Motor neuron (in vitro differentiated cells): ENCODE measurements around the gene LIPJ. TPM values are rescaled to one million over a fixed set of nuclear protein-coding genes. Genes with fewer than 3 reads are reported as not detected.

Source experiments
- ATAC-seq, 8 experiments: fragments of 200-7000 bp; cut with Tn5 transposase; replicated peaks in 6 of 8; 2 replicates each; pipeline ENCODE4 v1.8.0; 2021; ENCODE audit warnings: mild to moderate bottlenecking in 8 of 8, moderate library complexity in 8 of 8
- H3K27ac ChIP-seq, 2 donors: fragments of 250-450 bp; sonication (Bioruptor Pico); 2 replicates each; pipeline ENCODE4 v1.9.0; 2021; ENCODE audit warnings: antibody characterized with exemption in 2 of 2, mild to moderate bottlenecking in 2 of 2, moderate library complexity in 1 of 2
- H3K4me1 ChIP-seq, 2 donors: fragments of 250-450 bp; sonication (Bioruptor Pico); replicated peaks in 1 of 2; 2 replicates each; pipeline ENCODE4 v1.6.1; 2021; ENCODE audit warnings: antibody characterized with exemption in 2 of 2, mild to moderate bottlenecking in 2 of 2, moderate library complexity in 1 of 2
- H3K4me3 ChIP-seq, 5 donors: fragments of 250-450 bp; sonication (Bioruptor Pico); 2 replicates each; pipeline ENCODE4 v1.9.0; 2021; ENCODE audit warnings: antibody characterized with exemption in 5 of 5, mild to moderate bottlenecking in 5 of 5, moderate library complexity in 4 of 5
- WGBS, 10 experiments: fragments of 450-650 bp; shearing (Covaris generic); methylation state at CpG; one replicate each; pipeline ENCODE4 v1.0.0; 2022; 5-methylcytosine and 5-hydroxymethylcytosine counted together
- in situ Hi-C, 9 experiments: fragments of 400-800 bp; cut with MboI; loops; one replicate each; pipeline ENCODE4 v1.15.0; 2021; ENCODE audit warnings: low sequenced_read_pairs in 9 of 9, low pct_unique_long_range_greater_than_20kb in 2 of 9; ENCODE audit not compliant: unreplicated experiment in 9 of 9
- total RNA-seq, 8 experiments: library from RNA; unstranded; fragments of 300-600 nt; gene quantifications; 2 replicates each; pipeline versions ENCODE4 v1.2.3 to v1.2.4, GENCODE V29; 2022

LIPJ gene
- total RNA-seq, 8 experiments from 2014 or later, result 0.05 to 0.47 (median 0.08) TPM; not detected in 3

GRCh38 chr10:88652616-88653015 is 66.1 kb downstream of the LIPJ start:
- in situ Hi-C loops, result no loop called here
- Histone ChIP-seq H3K27ac (no peak overlapping the region), H3K4me1 (no peaks in the 10 kb centered on the region), H3K4me3 (no peak overlapping the region)
- no peak for ATAC-seq
- 58 to 100% (median 80%) methylated on average over 1 to 2 of the region's 2 CpGs; no CpG with 5 or more reads in 1 of the 10 experiments for WGBS, 10 experiments

Other genes with a start within 250 kb of the LIPJ start
- gene RNLS, start 3.4 kb upstream of the LIPJ start, total RNA-seq, result 10 to 100 TPM in 1 of 8 experiments, 1 to 10 TPM in 5, under 1 TPM in 1, not detected in 1; 0.95 to 13.2 (median 2.3) TPM
- under 1 TPM in 3 of 8 experiments, not detected in 5; 0.33 to 0.66 (median 0.35) TPM for gene LIPF, start 77.7 kb downstream of the LIPJ start, total RNA-seq
- not detected for gene LIPK, start 119.5 kb downstream of the LIPJ start, total RNA-seq
- gene LIPN, start 173.3 kb downstream of the LIPJ start, total RNA-seq, result not detected
- not detected for gene LIPM, start 216.0 kb downstream of the LIPJ start, total RNA-seq